ENCODE measurements around the gene ULK1. TPM values are rescaled to one million over a fixed set of nuclear protein-coding genes. Genes with fewer than 3 reads are reported as not detected.

The ULK1 gene
- total RNA-seq, 2 donors from 2014 or later, result 14.7 to 21.5 TPM

GRCh38 chr12:131915000-131915689 is 20.7 kb downstream of the ULK1 start:
- Mint-ChIP-seq H3K4me3 (no peak overlapping the region), H3K4me1 (no peaks in the 10 kb centered on the region), H3K9me3 (no peaks in the 10 kb centered on the region), H3K27me3 (no peaks in the 10 kb centered on the region), H3K27ac (no peak overlapping the region), H3K36me3 (ENCODE audit: low read depth) (no peaks in the 10 kb centered on the region)
- ATAC-seq (replicated peaks), result no peak

GRCh38 chr12:131915823-131916222 is 21.4 kb downstream of the ULK1 start:
- Mint-ChIP-seq H3K9me3 (no peaks in the 10 kb centered on the region), H3K4me1 (no peaks in the 10 kb centered on the region), H3K27ac (no peak overlapping the region), H3K4me3 (no peak overlapping the region), H3K36me3 (ENCODE audit: low read depth) (no peaks in the 10 kb centered on the region), H3K27me3 (no peaks in the 10 kb centered on the region)
- ATAC-seq (replicated peaks), result no peak

DNA sequence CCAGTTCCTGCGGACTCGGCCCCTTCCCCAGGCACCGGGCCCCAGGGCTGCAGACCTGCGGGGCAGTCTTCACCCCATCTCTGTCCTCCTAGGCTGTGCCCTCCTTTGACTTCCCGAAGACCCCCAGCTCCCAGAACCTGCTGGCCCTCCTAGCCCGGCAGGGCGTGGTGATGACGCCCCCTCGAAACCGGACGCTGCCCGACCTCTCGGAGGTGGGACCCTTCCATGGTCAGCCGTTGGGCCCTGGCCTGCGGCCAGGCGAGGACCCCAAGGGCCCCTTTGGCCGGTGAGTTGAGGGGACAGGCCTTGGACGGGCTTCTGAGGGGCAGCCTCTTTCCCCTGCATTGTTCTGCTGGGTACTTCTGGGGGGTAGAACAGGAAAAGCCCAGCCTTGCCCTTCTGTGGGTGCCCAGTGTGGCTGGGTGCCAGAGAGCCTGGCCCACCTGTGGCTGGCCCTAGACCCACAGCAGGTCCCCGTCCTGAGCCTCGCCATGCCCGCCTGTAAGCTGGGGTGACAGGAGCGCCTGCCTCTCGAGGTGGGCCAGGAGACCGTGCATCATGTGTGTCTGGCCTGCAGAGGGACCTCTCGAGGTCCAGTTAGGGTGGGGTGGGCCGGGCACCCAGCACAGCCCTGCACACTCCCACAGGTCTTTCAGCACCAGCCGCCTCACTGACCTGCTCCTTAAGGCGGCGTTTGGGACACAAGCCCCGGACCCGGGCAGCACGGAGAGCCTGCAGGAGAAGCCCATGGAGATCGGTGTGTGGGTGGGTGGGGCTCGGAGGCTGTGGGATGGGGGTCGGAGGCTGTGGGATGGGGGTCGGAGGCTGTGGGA is 22.1 kb downstream of the ULK1 start:
- H3K4me1 Mint-ChIP-seq, result no peaks in the 10 kb centered on the region
- H3K9me3 Mint-ChIP-seq, result no peaks in the 10 kb centered on the region
- H3K27me3 Mint-ChIP-seq, result no peaks in the 10 kb centered on the region
- H3K36me3 Mint-ChIP-seq (ENCODE audit: low read depth), result no peaks in the 10 kb centered on the region
- H3K4me3 Mint-ChIP-seq, result no peak overlapping the region
- H3K27ac Mint-ChIP-seq, result no peak overlapping the region
- ATAC-seq (replicated peaks), result no peak

DNA sequence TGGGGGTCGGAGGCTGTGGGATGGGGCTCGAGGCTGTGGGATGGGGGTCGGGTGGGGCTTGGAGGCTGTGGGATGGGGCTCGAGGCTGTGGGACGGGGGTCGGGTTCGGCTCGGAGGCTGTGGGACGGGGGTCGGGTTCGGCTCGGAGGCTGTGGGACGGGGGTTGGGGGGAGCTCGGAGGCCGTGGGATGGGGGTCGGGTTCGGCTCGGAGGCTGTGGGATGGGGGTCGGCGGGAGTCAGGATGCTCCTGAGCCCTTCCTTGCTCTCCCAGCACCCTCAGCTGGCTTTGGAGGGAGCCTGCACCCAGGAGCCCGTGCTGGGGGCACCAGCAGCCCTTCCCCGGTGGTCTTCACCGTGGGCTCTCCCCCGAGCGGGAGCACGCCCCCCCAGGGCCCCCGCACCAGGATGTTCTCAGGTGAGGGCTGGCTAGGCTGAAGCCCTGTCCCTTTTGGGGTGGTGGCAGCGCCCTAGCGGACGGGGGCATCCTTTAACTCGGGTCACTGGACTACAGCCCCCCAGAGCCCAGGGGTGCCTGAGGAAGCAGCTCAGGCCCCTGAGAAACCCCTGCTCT is 22.8 kb downstream of the ULK1 start:
- no peaks in the 10 kb centered on the region for H3K36me3 Mint-ChIP-seq (ENCODE audit: low read depth)
- H3K4me1 Mint-ChIP-seq, result no peaks in the 10 kb centered on the region
- no peaks in the 10 kb centered on the region for H3K27me3 Mint-ChIP-seq
- no peak overlapping the region for H3K4me3 Mint-ChIP-seq
- H3K9me3 Mint-ChIP-seq, result no peaks in the 10 kb centered on the region
- no peak overlapping the region for H3K27ac Mint-ChIP-seq
- ATAC-seq (replicated peaks), result no peak

DNA sequence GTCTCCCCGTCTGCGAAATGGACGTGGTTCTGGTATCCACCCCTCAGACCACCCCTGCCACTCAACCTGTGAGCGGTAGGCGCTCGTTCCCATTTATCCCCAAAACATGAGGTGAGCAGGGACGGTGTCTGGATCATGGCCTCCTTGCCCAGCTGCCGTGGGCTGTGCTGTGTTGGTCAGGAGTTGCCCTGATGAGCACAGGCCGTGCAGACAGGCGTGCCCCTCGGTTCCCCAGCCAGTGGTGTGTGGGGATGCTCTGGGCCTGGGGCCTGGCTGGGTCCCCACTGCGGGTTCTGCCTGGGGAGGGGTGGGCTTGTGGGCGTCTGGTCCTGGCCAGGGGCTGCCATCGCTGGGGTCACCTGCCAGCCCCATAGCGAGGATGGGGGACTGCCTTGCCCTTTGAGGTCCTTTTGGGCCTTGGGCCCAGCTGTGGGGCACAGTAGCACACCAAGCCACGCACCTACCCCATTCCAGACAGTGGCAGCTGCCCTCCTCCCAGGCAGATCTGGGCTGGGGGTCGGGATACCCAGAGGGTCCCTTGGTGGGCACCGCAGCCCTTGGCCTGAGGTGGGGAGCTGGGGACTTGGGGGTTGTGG is 23.4 kb downstream of the ULK1 start:
- no peaks in the 10 kb centered on the region for H3K27me3 Mint-ChIP-seq

DNA sequence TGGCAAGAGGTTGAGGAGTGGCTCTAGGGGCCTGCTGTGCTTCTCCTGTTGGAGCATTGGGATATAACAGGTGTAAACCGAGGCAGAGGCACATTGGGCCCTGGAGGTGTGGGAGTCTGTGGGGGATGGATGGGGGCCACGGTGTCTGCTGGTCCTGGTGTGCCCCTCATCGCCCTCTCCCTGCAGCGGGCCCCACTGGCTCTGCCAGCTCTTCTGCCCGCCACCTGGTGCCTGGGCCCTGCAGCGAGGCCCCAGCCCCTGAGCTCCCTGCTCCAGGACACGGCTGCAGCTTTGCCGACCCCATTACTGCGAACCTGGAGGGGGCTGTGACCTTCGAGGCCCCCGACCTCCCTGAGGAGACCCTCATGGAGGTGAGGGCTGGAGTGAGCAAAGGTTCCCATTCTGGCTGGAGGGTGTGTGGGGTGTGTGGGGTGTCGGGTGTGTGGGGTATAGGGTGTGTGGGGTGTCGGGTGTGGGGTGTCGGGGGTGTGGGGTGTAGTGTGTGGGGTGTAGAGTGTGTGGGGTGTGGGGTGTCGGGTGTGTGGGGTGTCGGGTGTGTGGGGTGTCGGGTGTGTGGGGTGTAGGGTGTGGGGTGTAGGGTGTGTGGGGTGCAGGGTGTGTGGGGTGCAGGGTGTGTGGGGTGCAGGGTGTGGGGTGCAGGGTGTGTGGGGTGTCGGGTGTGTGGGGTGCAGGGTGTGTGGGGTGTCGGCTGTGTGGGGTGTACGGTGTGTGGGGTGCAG is 24.1 kb downstream of the ULK1 start:
- H3K4me3 Mint-ChIP-seq, result no peak overlapping the region

More for the DNA sequence above, 23.4 kb downstream of the ULK1 start:
- Mint-ChIP-seq H3K4me3 (no peak overlapping the region), H3K27ac (no peak overlapping the region), H3K9me3 (no peaks in the 10 kb centered on the region), H3K36me3 (ENCODE audit: low read depth) (no peaks in the 10 kb centered on the region), H3K4me1 (no peaks in the 10 kb centered on the region)
- no peak for ATAC-seq (replicated peaks)

DNA sequence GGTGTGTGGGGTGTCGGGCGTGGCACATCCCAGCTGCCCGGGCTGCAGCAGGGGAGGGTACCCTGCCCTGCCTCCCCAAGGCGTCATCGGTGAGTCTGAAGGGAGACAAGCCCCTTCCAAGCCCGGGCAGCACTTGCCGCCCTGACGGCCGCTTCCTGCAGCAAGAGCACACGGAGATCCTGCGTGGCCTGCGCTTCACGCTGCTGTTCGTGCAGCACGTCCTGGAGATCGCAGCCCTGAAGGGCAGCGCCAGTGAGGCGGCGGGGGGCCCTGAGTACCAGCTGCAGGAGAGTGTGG is 24.6 kb downstream of the ULK1 start:
- no peak for ATAC-seq (replicated peaks)
- Mint-ChIP-seq H3K36me3 (ENCODE audit: low read depth) (no peaks in the 10 kb centered on the region), H3K27ac (no peak overlapping the region), H3K4me3 (no peak overlapping the region), H3K27me3 (no peaks in the 10 kb centered on the region), H3K4me1 (no peaks in the 10 kb centered on the region), H3K9me3 (no peaks in the 10 kb centered on the region)

More for the DNA sequence above, 24.1 kb downstream of the ULK1 start:
- Mint-ChIP-seq H3K4me1 (no peaks in the 10 kb centered on the region), H3K27ac (no peak overlapping the region), H3K9me3 (no peaks in the 10 kb centered on the region), H3K27me3 (no peaks in the 10 kb centered on the region), H3K36me3 (ENCODE audit: low read depth) (no peaks in the 10 kb centered on the region)
- no peak for ATAC-seq (replicated peaks)

DNA sequence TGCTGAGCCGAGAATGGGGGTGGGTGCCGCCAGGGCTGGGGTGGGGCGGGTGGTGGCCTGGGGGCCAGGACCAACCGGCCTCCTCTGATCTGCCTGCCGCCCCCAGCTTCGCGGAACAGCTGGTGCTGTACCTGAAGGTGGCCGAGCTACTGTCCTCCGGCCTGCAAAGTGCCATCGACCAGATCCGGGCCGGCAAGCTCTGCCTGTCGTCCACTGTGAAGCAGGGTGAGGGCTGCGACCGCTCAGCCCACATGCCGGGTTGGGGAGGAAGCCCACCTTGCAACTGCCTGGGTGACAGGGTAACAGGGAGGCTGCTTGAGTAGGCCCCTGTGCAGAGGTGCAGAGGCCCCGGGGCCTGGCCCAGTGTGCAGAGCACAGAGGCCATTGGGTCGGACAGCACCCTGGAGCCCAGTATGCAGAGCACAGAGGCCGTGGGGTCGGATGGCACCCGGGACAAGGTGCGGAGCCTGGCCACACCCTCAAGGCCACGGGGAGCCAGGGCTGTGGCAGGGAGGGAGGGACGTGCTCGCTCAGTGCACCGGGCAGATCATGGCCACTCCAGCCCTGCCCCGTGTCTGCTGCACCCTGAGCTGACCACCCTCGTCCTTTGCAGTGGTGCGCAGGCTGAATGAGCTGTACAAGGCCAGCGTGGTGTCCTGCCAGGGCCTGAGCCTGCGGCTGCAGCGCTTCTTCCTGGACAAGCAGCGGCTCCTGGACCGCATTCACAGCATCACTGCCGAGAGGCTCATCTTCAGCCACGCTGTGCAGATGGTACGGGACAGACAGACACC is 25.1 kb downstream of the ULK1 start:
- Mint-ChIP-seq H3K9me3 (no peaks in the 10 kb centered on the region), H3K4me1 (no peaks in the 10 kb centered on the region), H3K36me3 (ENCODE audit: low read depth) (no peaks in the 10 kb centered on the region), H3K27ac (no peak overlapping the region), H3K27me3 (no peaks in the 10 kb centered on the region), H3K4me3 (no peak overlapping the region)
- ATAC-seq (replicated peaks), result no peak

GRCh38 chr12:131920157-131920508 is 25.7 kb downstream of the ULK1 start:
- no peak overlapping the region for H3K27ac Mint-ChIP-seq
- H3K4me3 Mint-ChIP-seq, result no peak overlapping the region
- no peaks in the 10 kb centered on the region for H3K36me3 Mint-ChIP-seq (ENCODE audit: low read depth)
- H3K27me3 Mint-ChIP-seq, result no peaks in the 10 kb centered on the region
- H3K4me1 Mint-ChIP-seq, result no peaks in the 10 kb centered on the region
- no peaks in the 10 kb centered on the region for H3K9me3 Mint-ChIP-seq
- ATAC-seq (replicated peaks), result no peak

GRCh38 chr12:131920902-131921840 is 26.7 kb downstream of the ULK1 start:
- Mint-ChIP-seq H3K4me1 (no peaks in the 10 kb centered on the region), H3K4me3 (no peak overlapping the region), H3K36me3 (ENCODE audit: low read depth) (no peaks in the 10 kb centered on the region), H3K27ac (no peak overlapping the region), H3K27me3 (no peaks in the 10 kb centered on the region), H3K9me3 (no peaks in the 10 kb centered on the region)
- ATAC-seq (replicated peaks), result peak; percentile 14

- no peaks in the 10 kb centered on the region for H3K27me3 Mint-ChIP-seq
- no peaks in the 10 kb centered on the region for H3K4me1 Mint-ChIP-seq
Observed at GRCh38 chr12:131921866-131922769, 27.7 kb downstream of the ULK1 start.

DNA sequence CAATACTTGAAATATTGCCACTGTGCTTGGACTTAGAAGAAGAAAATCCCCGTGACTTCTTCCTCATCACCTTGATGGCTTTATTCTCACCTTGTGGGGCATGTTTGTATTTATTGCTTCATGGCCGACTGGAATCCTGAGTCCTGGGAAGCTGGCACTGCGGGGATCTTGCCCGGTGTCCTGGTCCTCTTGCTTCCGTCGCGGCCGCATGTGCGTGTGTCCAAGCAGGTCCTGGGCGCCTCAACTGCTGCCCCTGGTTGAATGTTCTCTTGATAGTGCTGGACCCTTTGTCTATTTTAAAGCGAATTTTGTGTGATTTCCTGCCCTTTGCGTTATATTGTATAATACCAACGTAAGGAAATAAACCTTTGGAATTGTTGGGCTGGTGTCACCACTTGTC is 28.4 kb downstream of the ULK1 start:
- Mint-ChIP-seq H3K9me3 (no peaks in the 10 kb centered on the region), H3K4me1 (no peaks in the 10 kb centered on the region), H3K4me3 (no peak overlapping the region), H3K36me3 (ENCODE audit: low read depth) (no peaks in the 10 kb centered on the region), H3K27ac (no peak overlapping the region), H3K27me3 (no peaks in the 10 kb centered on the region)
- ATAC-seq (replicated peaks), result no peak

More at GRCh38 chr12:131921866-131922769, 27.7 kb downstream of the ULK1 start:
- H3K36me3 Mint-ChIP-seq (ENCODE audit: low read depth), result no peaks in the 10 kb centered on the region
- no peaks in the 10 kb centered on the region for H3K9me3 Mint-ChIP-seq
- ATAC-seq (replicated peaks), result no peak
- H3K27ac Mint-ChIP-seq, result no peak overlapping the region
- H3K4me3 Mint-ChIP-seq, result no peak overlapping the region
